Renal cortical epithelial cell (primary cell): ENCODE data around the gene RIMBP2. TPM values are rescaled to one million over a fixed set of nuclear protein-coding genes. Genes with fewer than 3 reads are reported as not detected.

Experiments used
- DNase-seq: peaks from one replicate; pipeline ENCODE4 v3.0.0-alpha.2; 2011; ENCODE audit warnings: low read depth
- total RNA-seq: library from RNA; depleted of rRNA; stranded (reverse); fragments of >200 nt; gene quantifications from 2 replicates; pipeline ENCODE4 v1.2.3, GENCODE V29; 2014

Gene RIMBP2
- total RNA-seq, 1 donor from 2014 or later: 3.2 TPM

DNA sequence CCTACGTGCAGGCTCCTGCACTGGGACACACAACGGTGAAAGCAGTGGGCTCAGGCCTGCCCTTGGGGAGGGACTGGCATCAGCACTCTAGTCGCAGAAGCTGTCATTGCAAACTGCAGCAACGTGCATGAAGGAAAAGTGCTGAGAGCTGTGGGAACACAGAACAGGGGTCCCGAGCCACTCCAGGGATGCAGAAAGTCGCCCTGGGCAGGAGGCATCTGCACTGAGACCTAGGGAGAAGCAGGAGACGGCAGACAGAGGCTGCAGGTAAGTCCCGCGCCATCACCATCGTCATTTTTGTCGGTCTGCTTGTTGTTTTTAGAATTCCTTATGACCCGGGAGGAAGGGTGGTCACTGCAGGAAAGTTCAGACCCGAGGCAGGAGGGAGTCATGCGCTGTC is 21.6 kb upstream of the RIMBP2 start:
- DNase-seq: no peak

DNA sequence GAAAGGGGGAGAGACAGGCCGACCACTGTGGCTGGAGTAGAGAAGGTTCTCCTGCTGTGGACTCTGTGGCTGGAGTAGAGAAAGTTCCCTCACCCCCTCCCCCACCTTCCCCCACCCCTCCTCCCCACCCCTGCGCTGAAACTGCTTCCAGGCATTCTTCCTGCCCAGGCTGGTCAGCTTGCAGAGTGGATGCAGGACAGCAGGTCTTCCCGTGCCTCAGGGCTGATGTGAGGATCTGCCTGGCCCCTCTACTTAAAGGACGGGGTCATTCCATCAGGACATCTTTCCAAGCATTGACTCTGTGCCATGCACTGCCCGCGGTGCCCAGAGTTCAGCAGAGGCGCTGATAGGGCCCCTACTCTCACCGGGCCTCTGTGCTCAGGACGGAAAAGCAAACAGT is 13.2 kb upstream of the RIMBP2 start:
- DNase-seq: no peak

DNA sequence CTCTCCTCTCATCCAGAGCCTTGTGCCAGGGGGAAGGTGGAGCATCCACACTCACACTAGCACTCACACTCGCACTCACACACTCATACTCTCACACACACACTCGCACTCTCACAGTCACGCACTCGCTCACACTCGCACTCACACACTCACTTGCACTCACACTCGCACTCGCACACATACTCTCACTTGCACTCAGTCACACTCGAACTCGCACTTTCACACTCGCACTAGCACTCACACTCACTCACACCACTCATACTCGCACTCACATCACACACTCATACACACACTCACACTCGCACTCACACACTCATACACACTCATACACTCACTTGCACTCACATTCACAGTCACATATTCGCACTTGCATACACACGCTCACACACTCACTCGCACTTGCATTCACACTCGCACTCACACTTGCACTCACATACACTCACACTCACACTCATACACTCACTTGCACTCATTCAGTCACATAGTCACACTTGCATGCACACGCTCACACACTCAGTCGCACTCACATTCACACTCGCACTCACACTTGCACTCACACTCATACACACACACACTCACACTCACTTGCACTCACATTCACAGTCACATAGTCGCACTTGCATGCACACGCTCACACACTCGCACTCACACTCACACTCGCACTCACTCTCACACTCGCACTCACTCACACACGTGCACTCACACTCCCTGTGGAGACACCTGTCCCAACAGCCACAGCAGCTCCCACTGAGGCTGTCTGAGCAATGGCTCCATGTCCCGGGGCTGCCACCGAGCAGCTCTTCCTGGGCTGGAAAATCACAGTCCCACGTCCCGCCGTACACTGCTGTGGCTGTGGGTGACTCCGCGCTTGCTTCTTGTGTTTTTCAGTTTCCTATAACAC is 12.3 kb upstream of the RIMBP2 start:
- DNase-seq: no peak

DNA sequence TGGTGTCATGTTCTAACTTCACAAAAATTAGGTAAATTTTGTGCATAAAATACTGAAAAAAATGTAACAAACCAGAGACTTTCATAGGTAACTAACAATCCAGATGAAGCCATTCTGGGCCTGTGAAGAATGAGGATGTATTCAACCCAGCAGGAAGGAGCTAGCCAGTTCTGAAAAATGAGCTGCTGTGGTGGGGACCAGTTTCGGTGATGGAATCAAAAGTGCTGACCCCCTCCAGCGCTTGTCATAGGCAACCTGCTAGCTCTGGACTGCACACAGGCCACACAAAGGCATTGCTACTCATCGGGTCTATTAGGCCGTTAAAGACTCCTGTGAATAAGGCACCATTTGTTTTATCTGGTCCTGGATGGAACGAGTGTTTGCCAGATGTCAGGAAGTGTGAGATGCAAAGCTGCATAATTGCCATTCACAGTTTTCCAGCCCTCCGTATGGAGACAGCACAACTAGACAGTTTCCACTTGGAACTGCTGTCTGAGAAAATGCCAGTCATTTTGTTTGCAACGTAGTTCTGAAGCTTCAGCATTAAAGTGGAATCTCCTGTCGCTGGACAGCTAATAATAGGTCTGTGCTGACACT is 3.3 kb upstream of the RIMBP2 start:
- DNase-seq: no peak

DNA sequence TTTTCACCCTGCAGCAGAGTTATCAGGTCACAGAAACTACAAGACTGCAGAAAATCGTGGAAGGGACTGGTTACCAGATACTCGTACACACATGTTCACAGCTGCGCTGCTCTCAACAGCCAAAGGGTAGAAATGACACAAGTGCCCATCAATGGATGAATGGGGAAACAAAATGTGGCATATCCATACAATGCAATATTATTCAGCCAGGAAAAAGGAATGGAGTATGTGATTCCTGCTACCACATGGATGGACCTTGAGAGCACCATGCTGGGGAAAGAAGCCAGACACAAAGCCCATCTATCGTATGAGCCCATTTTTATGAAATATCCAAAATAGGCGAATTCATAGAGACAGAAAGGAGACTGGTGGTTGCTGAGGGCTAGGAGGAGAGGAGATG is 1.7 kb upstream of the RIMBP2 start:
- DNase-seq: no peak

DNA sequence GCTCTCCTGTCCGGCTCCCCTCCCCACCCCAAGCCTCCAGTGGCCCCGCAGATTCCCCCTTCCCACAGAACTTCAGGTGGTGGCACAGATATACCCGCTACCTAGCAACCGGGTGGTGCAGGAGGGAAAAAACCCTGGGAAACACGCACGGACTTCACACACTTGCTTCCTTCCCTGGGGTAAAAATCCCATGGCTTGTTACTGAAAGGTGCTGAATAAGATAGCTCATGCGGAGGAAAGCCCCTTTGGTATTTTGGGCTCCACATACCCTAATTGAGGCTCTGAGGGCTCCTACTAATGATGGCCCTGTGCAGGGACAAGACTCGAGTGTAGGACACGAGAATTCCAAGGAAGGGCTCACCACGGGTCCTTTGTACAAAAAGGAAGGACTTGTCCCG is 869 bp upstream of the RIMBP2 start:
- DNase-seq: no peak

DNA sequence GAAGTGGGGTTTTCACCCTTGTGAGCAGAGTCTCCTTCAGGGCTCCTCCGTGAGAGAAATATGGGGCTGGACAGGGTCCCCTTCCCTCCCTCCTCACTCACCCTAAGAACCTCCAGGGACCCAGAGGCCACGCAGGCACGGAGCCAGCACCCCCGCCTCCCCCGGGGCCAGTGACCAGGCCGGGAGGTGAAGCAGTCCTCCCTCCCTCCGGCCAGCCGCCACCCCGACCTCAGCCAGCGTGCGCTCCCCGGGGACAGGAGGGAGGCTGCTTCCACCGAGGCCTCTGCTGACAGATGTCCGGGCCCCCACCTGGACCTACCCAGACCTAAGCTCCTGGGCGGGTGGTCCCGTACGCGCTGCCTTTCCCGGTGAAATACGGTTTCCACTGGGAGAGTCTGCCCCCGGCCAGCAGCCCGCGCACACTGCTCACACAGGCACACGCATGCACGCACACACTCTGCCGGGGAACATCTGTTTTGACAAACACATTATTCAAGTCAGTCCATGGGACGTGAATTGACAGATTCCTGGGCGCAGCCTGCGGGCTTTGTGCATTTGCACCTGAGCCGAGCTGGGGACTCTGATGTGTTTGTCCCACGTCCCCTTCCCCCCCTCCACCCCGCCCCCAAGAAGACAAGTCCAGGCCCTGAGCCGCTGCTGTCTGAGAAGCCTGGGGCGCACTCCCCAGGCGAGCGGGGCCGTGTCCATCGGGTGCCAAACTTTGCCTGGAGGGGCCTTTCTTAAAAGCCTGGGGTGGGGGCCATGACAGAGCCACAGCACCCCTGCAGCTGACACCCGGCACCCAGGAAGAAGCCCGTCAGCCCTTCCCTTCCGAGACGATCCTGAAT is 725 bp downstream of the RIMBP2 start:
- no peak for DNase-seq

DNA sequence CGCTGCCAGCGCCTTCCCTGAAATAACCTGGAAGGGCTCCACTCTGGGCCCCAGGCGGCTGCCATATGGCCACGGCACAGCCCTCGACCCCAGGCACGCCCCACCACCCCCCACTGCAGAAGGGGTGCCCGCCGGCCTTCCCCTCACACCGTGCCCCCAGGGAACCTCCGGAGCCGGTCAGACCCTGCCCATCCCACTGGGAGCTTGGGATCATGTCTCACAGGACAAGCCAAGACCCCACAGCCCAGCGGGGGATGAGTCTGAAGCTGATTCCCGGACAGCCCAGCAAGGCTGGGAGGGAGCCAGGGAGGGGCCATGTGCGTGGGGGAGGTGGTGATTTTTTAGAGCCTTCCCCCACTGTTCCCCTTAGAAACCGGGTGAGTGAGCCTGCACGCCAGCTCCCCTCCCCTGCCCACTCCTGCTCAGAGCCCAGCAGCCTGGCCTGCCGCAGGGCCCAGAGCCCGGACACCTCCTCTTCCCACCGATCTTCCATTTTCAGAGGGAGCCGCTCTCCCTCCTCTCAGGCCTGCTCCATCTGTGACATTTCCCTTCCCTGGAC is 1.4 kb downstream of the RIMBP2 start:
- no peak for DNase-seq

DNA sequence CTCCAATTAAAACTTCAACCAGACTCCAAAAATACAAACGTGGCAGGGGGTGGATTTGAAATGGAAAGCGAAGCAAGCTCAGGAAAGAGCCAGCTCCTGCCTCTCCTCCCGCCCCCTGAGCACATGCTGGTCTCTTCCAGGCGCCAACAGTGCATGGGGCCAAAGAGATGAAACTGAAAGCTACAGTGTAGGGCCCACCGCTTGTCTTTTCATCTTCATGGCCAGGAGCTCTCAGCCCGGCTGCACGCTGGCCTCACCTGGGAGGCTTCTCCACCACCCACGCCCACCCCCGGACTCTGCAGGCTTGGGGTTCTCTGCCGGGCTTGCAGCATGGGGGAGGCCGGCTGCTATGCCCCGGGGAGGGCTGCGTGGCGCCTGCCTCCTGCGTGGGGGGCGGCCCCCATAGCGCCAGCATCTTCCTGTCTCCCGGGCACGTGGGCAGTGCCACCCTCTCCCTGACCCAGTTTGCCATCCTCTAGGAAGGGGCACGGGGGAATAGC is 2.0 kb downstream of the RIMBP2 start:
- DNase-seq: no peak

DNA sequence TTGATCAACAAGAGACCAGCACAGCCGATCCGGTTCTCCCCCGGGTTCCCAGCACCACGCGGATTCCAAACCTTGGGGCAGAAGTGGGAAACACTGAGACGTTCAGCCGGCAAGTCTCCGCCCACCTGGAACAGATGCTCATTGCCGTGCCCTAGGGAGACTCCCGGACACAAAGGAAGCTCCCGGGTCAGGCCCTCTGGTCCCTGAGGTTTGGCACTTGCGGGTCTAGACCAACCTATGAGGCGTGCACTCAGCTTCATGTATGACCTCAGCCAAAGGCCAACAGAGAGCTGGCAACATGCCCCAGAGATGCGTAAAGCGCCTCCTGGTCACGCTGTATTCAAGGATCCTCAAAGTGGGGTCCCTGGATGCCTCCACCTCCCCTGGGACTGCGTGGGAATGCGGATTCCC is 2.5 kb downstream of the RIMBP2 start:
- DNase-seq: no peak

DNA sequence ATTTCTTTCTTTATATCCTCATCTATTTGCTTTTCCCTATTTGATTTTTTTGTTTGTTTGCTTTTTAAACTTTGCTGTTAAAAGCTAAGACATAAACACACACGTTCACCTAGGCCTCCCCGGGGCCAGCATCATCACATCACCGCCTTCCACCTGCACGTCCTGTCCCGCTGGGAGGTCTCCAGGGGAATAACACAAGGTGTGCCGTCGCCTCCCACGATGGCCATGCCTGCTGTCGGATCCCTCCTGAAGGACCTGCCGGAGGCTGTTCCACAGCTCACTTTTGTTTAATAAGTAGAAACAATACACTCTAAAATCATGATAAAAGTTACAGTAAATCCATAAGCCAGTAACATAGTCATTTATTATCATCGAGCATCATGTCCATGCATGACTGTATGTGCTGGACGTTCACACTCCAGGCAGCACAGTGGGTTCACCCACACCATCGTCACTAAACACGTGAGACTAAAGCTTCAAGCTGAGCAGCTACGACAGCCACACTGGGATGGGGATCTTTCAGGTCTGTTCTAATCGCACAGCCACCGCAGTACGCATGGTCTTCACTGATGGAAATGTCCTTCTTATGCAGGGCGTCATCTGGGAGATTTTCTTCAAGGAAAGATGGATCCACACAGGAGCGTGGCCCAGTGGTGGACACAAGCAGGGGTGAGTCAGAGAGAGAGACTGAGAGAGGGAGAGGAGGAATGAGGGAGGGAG is 3.6 kb downstream of the RIMBP2 start:
- DNase-seq: no peak

DNA sequence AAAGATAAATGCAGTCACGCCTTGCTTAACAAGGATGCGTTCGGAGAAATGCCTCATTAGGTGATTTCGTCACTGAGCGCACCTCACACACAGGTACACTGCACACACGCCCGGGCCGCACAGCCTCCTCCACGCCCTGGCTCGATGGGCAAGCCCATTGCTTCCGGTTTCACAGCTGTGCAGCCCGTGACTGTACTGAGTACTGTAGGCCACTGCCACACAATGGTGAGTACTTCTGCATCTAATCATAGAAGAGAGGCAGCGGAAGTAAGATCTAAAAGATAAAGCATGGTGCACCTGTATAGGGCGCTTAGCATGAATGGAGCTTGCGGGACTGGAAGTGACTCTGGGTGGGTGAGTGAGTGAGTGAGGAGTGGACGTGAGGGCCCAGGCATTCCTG is 4.3 kb downstream of the RIMBP2 start:
- DNase-seq: no peak

DNA sequence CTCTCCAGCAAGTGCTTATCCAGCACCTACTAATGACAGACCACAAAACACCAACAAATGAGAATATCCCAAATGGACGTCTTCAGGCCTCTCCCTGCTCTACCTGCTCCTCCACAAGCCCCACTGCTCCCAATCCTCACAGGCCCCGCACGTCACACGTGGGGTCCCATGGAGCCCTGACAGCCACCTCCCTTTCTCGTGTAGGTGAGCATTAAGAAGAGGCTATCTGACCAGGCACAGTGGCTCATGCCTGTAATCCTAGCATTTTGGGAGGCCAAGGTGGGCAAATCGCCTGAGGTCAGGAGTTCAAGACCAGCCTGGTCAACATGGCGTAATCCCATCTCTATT is 5.4 kb downstream of the RIMBP2 start:
- DNase-seq: no peak

DNA sequence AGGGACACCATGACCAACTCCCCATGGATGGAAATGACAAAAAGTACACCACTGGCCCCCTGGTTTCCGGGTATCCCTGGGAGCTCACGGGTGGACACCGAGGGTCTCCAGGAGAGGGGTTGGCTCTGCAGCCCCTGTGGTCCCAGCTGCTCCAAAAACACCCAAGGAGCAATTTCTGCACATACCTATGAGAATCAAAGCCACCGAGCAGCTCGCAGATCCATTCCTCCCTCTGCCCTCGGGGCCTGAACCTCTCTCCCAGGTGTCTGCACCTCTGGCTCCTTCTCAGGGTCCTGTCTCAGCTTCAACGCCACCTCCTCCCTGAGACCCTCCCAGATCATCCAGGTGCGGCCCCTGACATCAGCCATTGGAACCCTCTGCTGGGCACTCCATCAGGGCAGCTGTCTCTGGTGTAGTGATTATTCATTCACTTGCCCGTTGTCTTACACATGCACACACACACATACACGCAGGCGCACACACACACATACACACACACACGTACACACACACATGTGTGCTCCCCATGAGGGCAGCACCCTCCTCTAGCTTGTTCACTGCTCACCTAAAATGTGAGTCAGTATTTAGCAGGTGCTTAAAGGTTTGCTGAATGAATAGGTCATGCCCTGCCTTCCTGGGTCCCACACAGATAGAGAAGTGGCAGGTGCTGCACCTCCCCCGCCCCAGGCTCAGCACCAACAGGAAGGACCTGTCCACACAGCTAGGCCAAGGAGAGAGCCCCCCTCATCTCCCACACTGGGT is 5.9 kb downstream of the RIMBP2 start:
- DNase-seq: no peak

DNA sequence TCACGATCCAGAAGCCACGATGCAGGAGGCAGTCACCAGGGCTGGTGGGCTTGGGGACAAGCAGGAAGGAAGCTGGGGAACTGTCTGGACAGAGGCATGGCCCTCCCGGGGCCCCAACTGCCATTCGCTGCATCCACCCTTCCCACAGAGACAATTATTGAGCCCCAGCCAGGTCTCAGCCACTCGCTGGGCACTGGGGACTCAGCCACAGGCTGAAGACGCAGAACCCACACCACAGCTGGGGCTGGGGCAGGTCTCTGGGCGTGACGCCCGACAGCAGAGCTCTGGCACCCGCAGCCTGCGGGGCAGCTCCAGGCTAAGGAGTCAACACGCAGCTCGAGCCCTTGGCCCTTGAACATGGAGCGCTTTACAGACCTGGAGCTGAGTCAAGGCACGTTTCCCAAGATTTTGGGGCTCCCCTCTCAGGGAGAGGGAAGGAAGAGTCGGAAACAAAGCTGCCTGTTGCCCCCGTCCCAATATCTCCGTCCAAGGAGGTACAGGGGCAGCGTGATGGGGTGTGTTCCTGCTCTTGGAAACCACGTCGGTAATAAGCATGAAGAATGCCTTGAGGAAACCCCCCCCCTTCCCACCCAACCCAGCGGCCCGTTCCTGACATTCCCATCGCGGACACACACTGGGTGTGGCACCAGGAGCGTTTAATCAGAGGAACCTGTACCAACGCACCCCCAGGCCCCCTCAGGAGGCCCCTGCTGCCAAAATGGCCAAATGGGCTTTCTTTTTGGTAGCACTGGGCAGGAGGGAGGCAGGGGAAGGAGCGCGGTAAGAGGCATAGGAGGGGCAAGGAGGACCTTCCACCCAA is 6.7 kb downstream of the RIMBP2 start:
- no peak for DNase-seq

DNA sequence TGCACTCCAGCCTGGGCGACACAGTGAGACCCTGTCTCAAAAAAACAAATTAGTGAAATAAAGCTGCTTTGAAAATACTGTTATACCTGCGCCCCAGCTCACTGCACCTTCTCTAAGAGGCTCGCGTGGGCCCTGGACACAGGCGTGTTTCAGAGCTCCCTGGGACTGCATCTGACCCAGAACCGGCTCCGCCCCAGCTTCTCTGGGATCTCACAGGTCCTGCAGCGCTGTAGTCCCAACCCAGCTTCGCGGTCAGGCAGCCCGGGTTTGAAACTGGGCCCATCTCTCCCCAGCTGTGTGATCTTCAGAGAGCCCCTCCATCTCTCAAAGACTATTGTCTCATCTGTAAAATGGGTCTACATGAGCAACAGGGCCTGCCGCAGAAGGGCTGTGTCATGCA is 7.5 kb downstream of the RIMBP2 start:
- no peak for DNase-seq

DNA sequence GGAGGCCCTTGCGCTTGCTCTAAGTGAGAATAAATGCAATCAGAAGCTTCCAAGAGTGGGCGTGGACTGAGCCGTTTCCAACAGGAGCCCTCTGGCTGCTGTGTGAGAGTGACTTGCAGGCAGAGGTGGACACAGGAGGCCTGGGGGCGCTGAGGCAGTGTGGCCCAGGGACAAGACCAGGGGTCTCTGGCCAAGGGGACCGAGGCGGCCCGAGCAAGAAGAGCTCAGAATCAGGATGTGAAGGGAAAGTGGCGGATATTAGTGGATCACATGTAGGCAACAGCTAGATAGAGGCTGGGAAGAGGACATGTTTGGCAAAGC is 8.6 kb downstream of the RIMBP2 start:
- no peak for DNase-seq

DNA sequence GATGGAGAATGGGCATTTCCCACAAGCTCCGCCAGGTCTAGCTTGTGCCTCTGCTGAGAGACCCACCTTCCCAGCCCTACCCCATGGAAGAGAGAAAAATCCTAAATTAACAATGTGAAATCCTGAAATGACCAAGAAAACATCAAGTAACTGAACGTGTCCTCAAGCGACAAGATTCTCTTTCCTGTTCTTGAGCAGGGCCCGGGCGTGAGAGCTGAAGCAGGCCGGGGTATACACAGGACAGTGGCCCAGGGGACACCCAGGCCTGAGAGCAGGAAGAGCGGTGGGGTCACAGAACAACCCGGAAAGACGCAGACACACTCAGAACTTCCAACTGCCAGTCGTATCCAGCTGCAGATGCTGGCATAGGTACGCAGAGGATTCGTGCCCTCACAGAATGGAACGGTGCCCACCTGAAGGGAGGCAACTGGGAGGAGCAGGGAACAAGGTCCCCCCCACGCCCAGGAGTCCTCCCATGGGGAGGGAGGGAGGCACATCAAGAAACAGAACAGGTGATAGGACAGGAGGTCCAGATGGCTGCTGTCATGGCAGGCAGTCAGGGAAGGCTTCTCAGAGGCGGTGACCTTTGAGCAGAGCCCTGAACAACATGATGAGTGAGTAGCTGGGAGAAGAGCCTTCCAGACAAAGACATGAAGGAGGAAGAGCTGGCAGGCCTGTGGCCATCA is 9.1 kb downstream of the RIMBP2 start:
- DNase-seq: no peak

DNA sequence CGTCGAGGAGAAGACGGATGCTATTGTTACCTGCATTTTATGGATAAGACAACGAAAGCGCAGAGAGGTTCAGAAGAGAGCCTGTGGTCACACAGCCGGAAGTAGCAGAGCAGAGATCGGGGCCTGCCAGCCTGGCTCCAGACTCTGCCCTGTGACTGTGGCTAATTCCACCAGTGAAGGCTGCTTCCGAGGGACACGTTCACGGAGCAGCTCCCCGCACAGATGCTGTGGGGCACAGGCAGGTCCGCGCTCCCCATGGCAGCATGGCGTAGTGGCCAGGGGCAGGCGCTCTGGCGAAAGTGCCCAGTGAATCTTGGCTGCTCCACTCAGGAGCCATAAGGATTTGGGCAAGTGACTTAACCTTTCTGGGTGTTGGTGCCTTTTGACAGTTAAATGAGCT is 9.8 kb downstream of the RIMBP2 start:
- no peak for DNase-seq
